ENCODE measurements around the gene FAM89B. TPM values are rescaled to one million over a fixed set of nuclear protein-coding genes. Genes with fewer than 3 reads are reported as not detected.

Gene FAM89B
- total RNA-seq, 1 donor from 2014 or later = 14.6 TPM

DNA sequence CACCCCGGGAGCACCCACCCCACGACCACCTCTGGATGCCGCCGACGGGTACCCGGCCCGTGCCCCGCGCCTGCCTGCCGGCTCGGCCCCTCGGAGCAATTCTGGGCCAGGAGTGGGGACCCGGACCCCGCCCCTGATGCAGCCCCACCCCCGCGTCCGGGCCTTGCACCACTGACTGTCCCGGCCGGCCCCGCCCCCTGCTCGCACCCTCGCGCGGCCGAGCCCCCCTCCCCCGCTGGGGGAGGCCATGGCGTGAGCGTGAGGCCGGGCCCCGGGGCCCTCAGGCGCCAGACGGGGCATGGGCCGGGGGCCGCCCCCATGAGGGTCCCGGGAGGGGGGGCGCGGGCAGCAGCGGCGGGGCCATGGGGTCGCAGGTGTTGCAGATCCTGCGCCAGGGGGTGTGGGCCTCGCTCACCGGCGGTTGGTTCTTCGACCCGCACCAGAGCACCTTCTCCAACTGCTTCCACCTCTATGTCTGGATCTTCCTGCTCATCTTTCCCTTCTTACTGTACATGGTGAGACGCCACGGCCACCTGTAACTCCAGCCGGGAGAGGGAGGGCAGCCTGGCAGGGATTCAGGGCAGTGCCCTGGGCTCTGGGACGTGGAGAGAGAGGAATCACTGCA, 43.7 kb downstream of the FAM89B start:
- Histone ChIP-seq H3K27ac (ENCODE audit: low read depth, low read length) (peak overlapping the region; percentile 92), H3K36me3 (ENCODE audit: control insufficient read depth in 3 of 3, insufficient read depth in 3 of 3, low read length in 3 of 3) (peaks cover 36 to 41% (median 36%) of the 10 kb centered on the region in 3 donors)

DNA sequence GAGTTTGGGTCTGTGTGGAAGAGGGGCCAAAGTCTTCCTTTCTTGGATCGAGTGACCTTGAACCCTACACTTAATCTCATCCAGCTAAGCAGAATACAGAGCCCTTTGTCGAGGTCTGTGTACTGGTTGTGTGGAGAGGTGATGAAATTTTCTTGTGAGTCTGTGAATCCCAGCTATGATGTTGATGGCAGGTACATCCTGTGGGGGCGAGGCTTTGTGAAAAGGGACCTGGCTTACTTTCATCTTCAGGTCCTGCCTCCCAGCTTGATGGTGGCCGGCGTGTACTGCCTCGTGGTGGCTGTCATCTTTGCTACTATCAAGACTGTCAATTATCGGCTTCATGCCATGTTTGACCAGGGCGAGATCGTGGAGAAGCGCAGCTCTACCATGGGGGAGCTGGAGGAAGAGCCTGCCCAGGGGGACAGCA, 44.2 kb downstream of the FAM89B start:
- H3K27me3 ChIP-seq (ENCODE audit: control insufficient read depth in 3 of 3, insufficient read depth in 3 of 3, low read length in 3 of 3) = no peaks in the 10 kb centered on the region
- H3K9me3 ChIP-seq (ENCODE audit: control insufficient read depth in 3 of 3, low read length in 3 of 3) = no peaks in the 10 kb centered on the region
- peak overlapping the region; percentile 73 to 87 (median 80) for H3K9ac ChIP-seq (ENCODE audit: low read depth in 1 of 3, low read length in 3 of 3)
- peak overlapping the region; percentile 68 to 80 (median 79) for H3K4me3 ChIP-seq (ENCODE audit: low read length in 3 of 3)
- peaks cover 36 to 43% (median 38%) of the 10 kb centered on the region in 3 donors for H3K36me3 ChIP-seq (ENCODE audit: control insufficient read depth in 3 of 3, insufficient read depth in 3 of 3, low read length in 3 of 3)
- H3K4me1 ChIP-seq (ENCODE audit: control insufficient read depth in 3 of 3, insufficient read depth in 3 of 3, low read length in 3 of 3) = peaks cover 33 to 38% (median 36%) of the 10 kb centered on the region in 3 donors
- peak overlapping the region; percentile 92 for H3K27ac ChIP-seq (ENCODE audit: low read depth, low read length)

More for the DNA sequence above, 43.7 kb downstream of the FAM89B start:
- Histone ChIP-seq H3K9me3 (ENCODE audit: control insufficient read depth in 3 of 3, low read length in 3 of 3) (no peaks in the 10 kb centered on the region), H3K4me1 (ENCODE audit: control insufficient read depth in 3 of 3, insufficient read depth in 3 of 3, low read length in 3 of 3) (peaks cover 36 to 40% (median 39%) of the 10 kb centered on the region in 3 donors), H3K9ac (ENCODE audit: low read depth in 1 of 3, low read length in 3 of 3) (peak overlapping the region; percentile 73 to 87 (median 80)), H3K27me3 (ENCODE audit: control insufficient read depth in 3 of 3, insufficient read depth in 3 of 3, low read length in 3 of 3) (no peaks in the 10 kb centered on the region), H3K4me3 (ENCODE audit: low read length in 3 of 3) (peak overlapping the region; percentile 68 to 80 (median 79))

DNA sequence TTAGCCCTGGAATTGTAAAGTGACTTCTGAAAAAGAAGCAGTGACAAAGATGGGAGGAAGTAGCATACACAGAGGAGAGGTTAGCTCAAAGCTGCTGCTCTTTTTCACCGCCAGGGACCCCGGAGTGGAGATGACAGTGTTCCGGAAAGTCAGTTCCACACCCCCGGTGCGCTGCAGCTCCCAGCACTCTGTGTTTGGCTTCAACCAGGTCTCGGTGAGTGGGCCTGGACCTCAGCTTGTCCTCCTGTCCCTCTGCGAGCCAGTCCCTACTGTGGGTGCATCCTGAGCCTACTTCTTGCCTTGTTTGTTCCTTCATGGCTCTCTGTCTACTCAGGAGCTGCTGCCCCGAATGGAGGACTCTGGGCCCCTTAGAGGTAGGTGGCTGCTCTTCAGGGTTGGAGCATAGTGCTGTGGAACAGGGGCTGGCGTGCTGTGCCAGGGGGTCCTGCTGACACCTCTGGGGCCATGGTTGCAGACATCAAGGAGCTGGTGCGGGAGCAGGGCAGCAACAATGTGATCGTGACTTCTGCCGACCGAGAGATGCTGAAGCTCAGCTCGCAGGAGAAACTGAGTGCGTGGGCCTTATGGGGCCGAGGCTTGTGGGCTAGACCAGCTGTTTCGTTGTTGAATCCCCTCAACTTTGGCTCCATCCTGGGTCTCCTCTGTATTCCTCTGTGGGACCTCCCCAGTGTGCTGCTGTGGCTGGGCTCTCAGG, 45.0 kb downstream of the FAM89B start:
- peak overlapping the region; percentile 68 to 80 (median 79) for H3K4me3 ChIP-seq (ENCODE audit: low read length in 3 of 3)
- no peaks in the 10 kb centered on the region for H3K9me3 ChIP-seq (ENCODE audit: control insufficient read depth in 3 of 3, low read length in 3 of 3)
- no peak overlapping the region for H3K27ac ChIP-seq (ENCODE audit: low read depth, low read length)
- no peaks in the 10 kb centered on the region for H3K27me3 ChIP-seq (ENCODE audit: control insufficient read depth in 3 of 3, insufficient read depth in 3 of 3, low read length in 3 of 3)
- H3K9ac ChIP-seq (ENCODE audit: low read depth in 1 of 3, low read length in 3 of 3) = peak overlapping the region in 2 of 3 donors; percentile 80 to 87
- peaks cover 36 to 45% (median 43%) of the 10 kb centered on the region in 3 donors for H3K36me3 ChIP-seq (ENCODE audit: control insufficient read depth in 3 of 3, insufficient read depth in 3 of 3, low read length in 3 of 3)
- H3K4me1 ChIP-seq (ENCODE audit: control insufficient read depth in 3 of 3, insufficient read depth in 3 of 3, low read length in 3 of 3) = peaks cover 26 to 31% (median 30%) of the 10 kb centered on the region in 3 donors

DNA sequence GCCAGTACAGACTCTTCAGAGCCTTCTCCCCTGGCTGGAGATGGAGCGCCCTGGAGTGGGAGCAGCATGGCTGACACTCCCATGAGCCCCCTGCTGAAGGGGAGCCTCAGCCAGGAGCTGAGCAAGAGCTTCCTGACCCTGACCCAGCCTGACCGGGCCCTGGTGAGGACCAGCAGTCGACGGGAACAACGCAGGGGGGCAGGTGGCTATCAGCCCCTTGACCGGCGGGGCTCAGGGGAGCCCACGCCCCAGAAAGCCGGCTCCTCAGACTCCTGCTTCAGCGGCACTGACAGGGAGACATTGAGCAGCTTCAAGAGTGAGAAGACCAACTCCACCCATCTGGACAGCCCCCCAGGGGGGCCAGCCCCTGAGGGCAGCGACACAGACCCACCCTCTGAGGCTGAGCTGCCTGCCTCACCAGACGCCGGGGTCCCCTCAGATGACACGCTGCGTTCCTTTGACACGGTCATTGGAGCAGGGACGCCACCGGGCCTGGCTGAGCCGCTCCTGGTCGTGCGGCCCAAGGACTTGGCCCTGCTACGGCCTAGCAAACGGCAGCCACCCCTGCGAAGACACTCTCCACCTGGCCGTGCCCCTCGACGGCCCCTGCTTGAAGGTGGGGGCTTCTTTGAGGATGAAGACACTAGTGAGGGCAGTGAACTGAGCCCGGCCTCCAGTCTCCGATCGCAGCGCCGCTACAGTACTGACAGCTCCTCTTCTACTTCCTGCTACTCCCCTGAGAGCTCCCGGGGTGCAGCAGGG, 45.8 kb downstream of the FAM89B start:
- H3K9ac ChIP-seq (ENCODE audit: low read depth in 1 of 3, low read length in 3 of 3) = no peak overlapping the region
- H3K4me1 ChIP-seq (ENCODE audit: control insufficient read depth in 3 of 3, insufficient read depth in 3 of 3, low read length in 3 of 3) = peaks cover 17 to 22% (median 21%) of the 10 kb centered on the region in 3 donors
- no peaks in the 10 kb centered on the region for H3K9me3 ChIP-seq (ENCODE audit: control insufficient read depth in 3 of 3, low read length in 3 of 3)
- H3K27me3 ChIP-seq (ENCODE audit: control insufficient read depth in 3 of 3, insufficient read depth in 3 of 3, low read length in 3 of 3) = no peaks in the 10 kb centered on the region
- H3K27ac ChIP-seq (ENCODE audit: low read depth, low read length) = no peak overlapping the region
- H3K4me3 ChIP-seq (ENCODE audit: low read length in 3 of 3) = no peak overlapping the region
- peaks cover 39 to 49% (median 43%) of the 10 kb centered on the region in 3 donors for H3K36me3 ChIP-seq (ENCODE audit: control insufficient read depth in 3 of 3, insufficient read depth in 3 of 3, low read length in 3 of 3)

DNA sequence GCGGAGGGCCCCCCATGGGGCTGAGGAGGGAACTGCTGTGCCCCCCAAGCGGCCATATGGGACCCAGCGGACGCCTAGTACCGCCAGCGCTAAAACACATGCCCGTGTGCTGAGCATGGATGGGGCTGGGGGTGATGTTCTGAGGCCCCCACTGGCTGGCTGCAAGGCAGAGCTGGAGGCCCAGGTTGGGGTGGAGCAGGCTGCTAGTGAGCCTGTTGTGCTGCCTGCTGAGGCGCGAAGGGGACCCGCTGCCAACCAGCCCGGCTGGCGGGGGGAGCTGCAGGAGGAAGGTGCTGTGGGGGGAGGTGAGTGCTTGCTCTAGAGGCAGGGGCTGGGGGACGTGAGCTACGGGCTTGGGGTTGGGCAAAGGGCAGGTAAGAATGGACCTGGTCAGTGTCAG, 46.4 kb downstream of the FAM89B start:
- no peak overlapping the region for H3K4me3 ChIP-seq (ENCODE audit: low read length in 3 of 3)
- peaks cover 14 to 19% (median 19%) of the 10 kb centered on the region in 3 donors for H3K4me1 ChIP-seq (ENCODE audit: control insufficient read depth in 3 of 3, insufficient read depth in 3 of 3, low read length in 3 of 3)
- no peaks in the 10 kb centered on the region for H3K9me3 ChIP-seq (ENCODE audit: control insufficient read depth in 3 of 3, low read length in 3 of 3)
- H3K36me3 ChIP-seq (ENCODE audit: control insufficient read depth in 3 of 3, insufficient read depth in 3 of 3, low read length in 3 of 3) = peaks cover 45 to 55% (median 46%) of the 10 kb centered on the region in 3 donors
- no peak overlapping the region for H3K9ac ChIP-seq (ENCODE audit: low read depth in 1 of 3, low read length in 3 of 3)
- no peaks in the 10 kb centered on the region for H3K27me3 ChIP-seq (ENCODE audit: control insufficient read depth in 3 of 3, insufficient read depth in 3 of 3, low read length in 3 of 3)
- H3K27ac ChIP-seq (ENCODE audit: low read depth, low read length) = no peak overlapping the region

DNA sequence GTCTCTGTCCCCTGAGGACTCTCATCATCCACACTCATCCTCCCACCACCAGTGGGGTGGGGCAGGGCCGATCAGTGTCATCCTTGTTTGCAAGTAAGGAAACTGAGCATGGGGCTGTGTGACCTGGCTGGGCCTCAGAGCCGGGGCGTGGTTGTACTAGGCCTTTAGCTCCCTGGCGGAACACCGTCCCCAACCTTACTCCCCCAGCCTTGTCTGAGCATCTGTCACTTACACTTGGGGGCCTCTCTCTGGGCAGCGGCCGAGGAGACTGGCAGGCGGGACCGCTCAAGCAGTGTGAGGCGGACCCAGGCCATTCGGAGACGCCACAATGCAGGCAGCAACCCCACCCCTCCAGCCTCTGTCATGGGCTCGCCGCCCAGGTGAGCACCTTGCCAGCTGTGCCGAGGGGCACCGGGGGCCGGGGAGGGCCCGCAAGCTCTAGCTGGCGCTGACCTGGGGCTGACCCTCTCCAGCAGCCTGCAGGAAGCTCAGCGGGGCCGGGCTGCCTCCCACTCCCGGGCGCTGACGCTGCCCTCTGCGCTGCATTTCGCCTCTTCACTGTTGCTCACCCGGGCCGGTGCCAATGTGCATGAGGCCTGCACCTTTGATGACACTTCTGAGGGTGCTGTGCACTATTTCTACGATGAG, 47.1 kb downstream of the FAM89B start:
- no peak overlapping the region for H3K27ac ChIP-seq (ENCODE audit: low read depth, low read length)
- peaks cover 52 to 62% (median 52%) of the 10 kb centered on the region in 3 donors for H3K36me3 ChIP-seq (ENCODE audit: control insufficient read depth in 3 of 3, insufficient read depth in 3 of 3, low read length in 3 of 3)

DNA sequence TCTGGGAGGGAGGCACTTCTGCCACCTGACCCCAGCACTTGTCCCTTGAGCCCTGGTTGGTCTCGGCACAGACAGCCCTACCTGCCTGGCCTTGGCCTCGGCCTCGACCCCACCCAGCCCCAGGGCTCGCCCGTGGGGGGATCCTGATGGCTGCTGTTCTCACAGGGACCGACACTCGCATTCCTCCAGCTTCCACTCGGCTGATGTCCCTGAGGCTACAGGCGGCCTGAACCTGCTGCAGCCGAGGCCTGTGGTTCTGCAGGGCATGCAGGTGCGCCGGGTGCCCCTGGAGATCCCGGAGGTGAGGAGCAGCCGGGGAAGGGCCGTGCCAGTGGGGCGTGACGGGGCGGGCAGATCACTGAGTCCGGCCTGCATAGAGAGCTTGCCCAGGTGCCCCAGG, 48.3 kb downstream of the FAM89B start:
- no peaks in the 10 kb centered on the region for H3K9me3 ChIP-seq (ENCODE audit: control insufficient read depth in 3 of 3, low read length in 3 of 3)
- no peak overlapping the region for H3K27ac ChIP-seq (ENCODE audit: low read depth, low read length)
- peaks cover 62 to 73% (median 62%) of the 10 kb centered on the region in 3 donors for H3K36me3 ChIP-seq (ENCODE audit: control insufficient read depth in 3 of 3, insufficient read depth in 3 of 3, low read length in 3 of 3)
- no peaks in the 10 kb centered on the region for H3K27me3 ChIP-seq (ENCODE audit: control insufficient read depth in 3 of 3, insufficient read depth in 3 of 3, low read length in 3 of 3)
- H3K4me1 ChIP-seq (ENCODE audit: control insufficient read depth in 3 of 3, insufficient read depth in 3 of 3, low read length in 3 of 3) = peaks cover 14 to 15% (median 14%) of the 10 kb centered on the region in 3 donors
- H3K4me3 ChIP-seq (ENCODE audit: low read length in 3 of 3) = no peak overlapping the region
- H3K9ac ChIP-seq (ENCODE audit: low read depth in 1 of 3, low read length in 3 of 3) = no peak overlapping the region

More for the DNA sequence above, 47.1 kb downstream of the FAM89B start:
- no peak overlapping the region for H3K4me3 ChIP-seq (ENCODE audit: low read length in 3 of 3)
- peaks cover 14 to 17% (median 17%) of the 10 kb centered on the region in 3 donors for H3K4me1 ChIP-seq (ENCODE audit: control insufficient read depth in 3 of 3, insufficient read depth in 3 of 3, low read length in 3 of 3)
- H3K9ac ChIP-seq (ENCODE audit: low read depth in 1 of 3, low read length in 3 of 3) = no peak overlapping the region
- no peaks in the 10 kb centered on the region for H3K9me3 ChIP-seq (ENCODE audit: control insufficient read depth in 3 of 3, low read length in 3 of 3)
- no peaks in the 10 kb centered on the region for H3K27me3 ChIP-seq (ENCODE audit: control insufficient read depth in 3 of 3, insufficient read depth in 3 of 3, low read length in 3 of 3)

DNA sequence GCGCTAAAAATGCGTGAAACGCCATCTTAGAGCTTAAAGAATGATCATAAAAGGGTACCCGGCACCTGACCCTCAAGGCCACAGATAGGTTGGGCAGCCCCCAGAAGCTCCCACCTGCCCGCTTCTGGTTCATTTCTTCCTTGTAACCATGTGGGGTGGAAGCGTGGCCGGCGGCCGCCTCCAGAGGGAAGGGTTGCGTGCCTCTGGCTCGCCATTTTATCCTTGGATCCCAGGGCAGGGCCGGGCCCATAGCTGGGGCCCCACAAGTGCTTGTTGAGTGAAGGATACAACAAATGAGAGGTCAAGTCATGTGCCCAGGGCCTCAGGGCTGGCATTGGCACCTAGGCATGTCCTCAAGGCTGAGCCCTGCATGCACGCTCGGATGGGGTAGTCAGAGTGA, 49.1 kb downstream of the FAM89B start:
- Histone ChIP-seq H3K27ac (ENCODE audit: low read depth, low read length) (no peak overlapping the region), H3K9me3 (ENCODE audit: control insufficient read depth in 3 of 3, low read length in 3 of 3) (no peaks in the 10 kb centered on the region), H3K4me3 (ENCODE audit: low read length in 3 of 3) (no peak overlapping the region), H3K9ac (ENCODE audit: low read depth in 1 of 3, low read length in 3 of 3) (no peak overlapping the region), H3K27me3 (ENCODE audit: control insufficient read depth in 3 of 3, insufficient read depth in 3 of 3, low read length in 3 of 3) (no peaks in the 10 kb centered on the region), H3K4me1 (ENCODE audit: control insufficient read depth in 3 of 3, insufficient read depth in 3 of 3, low read length in 3 of 3) (peaks cover 11 to 12% (median 11%) of the 10 kb centered on the region in 3 donors), H3K36me3 (ENCODE audit: control insufficient read depth in 3 of 3, insufficient read depth in 3 of 3, low read length in 3 of 3) (peaks cover 68 to 81% (median 68%) of the 10 kb centered on the region in 3 donors)

DNA sequence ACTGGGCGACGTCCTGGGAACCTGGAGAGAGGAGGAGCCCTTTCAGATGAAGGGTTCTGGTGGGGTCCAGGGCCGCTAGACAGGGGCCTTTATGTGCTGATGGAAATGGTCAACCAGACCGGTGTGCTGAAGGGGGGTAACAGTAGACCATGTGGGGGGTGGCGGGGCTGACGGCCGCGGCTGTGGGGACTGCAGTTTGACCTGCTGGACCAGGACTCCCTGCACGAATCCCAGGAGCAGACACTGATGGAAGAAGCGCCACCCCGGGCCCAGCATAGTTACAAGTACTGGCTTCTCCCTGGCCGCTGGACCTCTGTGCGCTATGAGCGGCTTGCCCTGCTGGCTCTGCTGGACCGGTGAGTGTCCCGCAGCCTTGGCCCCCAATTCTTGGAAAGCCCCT, 49.7 kb downstream of the FAM89B start:
- H3K9me3 ChIP-seq (ENCODE audit: control insufficient read depth in 3 of 3, low read length in 3 of 3) = no peaks in the 10 kb centered on the region

More for the DNA sequence above, 49.7 kb downstream of the FAM89B start:
- Histone ChIP-seq H3K4me3 (ENCODE audit: low read length in 3 of 3) (no peak overlapping the region), H3K27ac (ENCODE audit: low read depth, low read length) (no peak overlapping the region), H3K9ac (ENCODE audit: low read depth in 1 of 3, low read length in 3 of 3) (no peak overlapping the region), H3K27me3 (ENCODE audit: control insufficient read depth in 3 of 3, insufficient read depth in 3 of 3, low read length in 3 of 3) (no peaks in the 10 kb centered on the region), H3K4me1 (ENCODE audit: control insufficient read depth in 3 of 3, insufficient read depth in 3 of 3, low read length in 3 of 3) (peaks cover 5 to 6% (median 6%) of the 10 kb centered on the region in 3 donors), H3K36me3 (ENCODE audit: control insufficient read depth in 3 of 3, insufficient read depth in 3 of 3, low read length in 3 of 3) (peaks cover 73 to 87% (median 74%) of the 10 kb centered on the region in 3 donors)
